Measurements from ENCODE around the gene LBH. TPM values are rescaled to one million over a fixed set of nuclear protein-coding genes. Genes with fewer than 3 reads are reported as not detected.

LBH gene
- total and polyA plus RNA-seq, 12 donors: 35.9 to 204 (median 149) TPM

GRCh38 chr2:30206461-30207430, 24.6 kb upstream of the LBH start:
- peaks cover 2 to 31% (median 13%) of the 10 kb centered on the region in 9 donors for H3K4me1 ChIP-seq
- no peak for TF ChIP-seq CTCF (IDR thresholded peaks at IDR 0.05)
- H3K27me3 ChIP-seq: no peaks in the 10 kb centered on the region
- 78 to 79% methylated on average over 9 of the region's 9 CpGs for WGBS, 2 donors
- intact Hi-C loops (cut with DNase I): loop anchor here in 7 of 10 donors (5.0 to 10.0 kb wide), 5 partner anchors 34 to 501 kb away; no protein-coding TSS in a partner anchor
- H3K9me3 ChIP-seq: no peaks in the 10 kb centered on the region
- no peak for DNase-seq
- ATAC-seq: no peak
- no peaks in the 10 kb centered on the region for H3K36me3 ChIP-seq
- no peak overlapping the region for H3K4me3 ChIP-seq
- H3K27ac ChIP-seq: no peak overlapping the region

- WGBS, 2 donors: 0% methylated on average over 2 of the region's 2 CpGs
- no peaks in the 10 kb centered on the region for H3K27me3 ChIP-seq
- intact Hi-C loops (cut with DNase I): loop anchor here in 9 of 10 donors (1.0 to 10.0 kb wide), 8 partner anchors 36 to 499 kb away; no protein-coding TSS in a partner anchor
- H3K4me3 ChIP-seq: no peak overlapping the region
- peaks cover 2 to 20% (median 8%) of the 10 kb centered on the region in 9 donors for H3K4me1 ChIP-seq
- ATAC-seq: peak; percentile 75 to 95 (median 92)
- peak; percentile 46 to 75 for DNase-seq
- H3K36me3 ChIP-seq: no peaks in the 10 kb centered on the region
- H3K9me3 ChIP-seq: no peaks in the 10 kb centered on the region
- TF ChIP-seq CTCF (IDR thresholded peaks at IDR 0.05): peak; percentile 83 to 95 (median 91)
- H3K27ac ChIP-seq: peak overlapping the region in 3 of 10 donors; percentile 4 to 45 (median 10)
These were observed 22.9 kb upstream of the LBH start for GRCh38 chr2:30208453-30208852.

GRCh38 chr2:30209227-30209626, 22.1 kb upstream of the LBH start:
- 80% methylated on average over 1 of the region's 2 CpGs; no CpG with 5 or more reads in 1 of the 2 donors for WGBS, 2 donors
- ATAC-seq: no peak
- Histone ChIP-seq H3K9me3 (no peaks in the 10 kb centered on the region), H3K4me1 (peaks cover 3 to 26% (median 8%) of the 10 kb centered on the region in 9 donors), H3K27ac (peak overlapping the region in 2 of 10 donors; percentile 4 to 45), H3K4me3 (no peak overlapping the region), H3K36me3 (no peaks in the 10 kb centered on the region), H3K27me3 (no peaks in the 10 kb centered on the region)
- TF ChIP-seq CTCF (IDR thresholded peaks at IDR 0.05): no peak
- intact Hi-C loops (cut with DNase I): loop anchor here in 7 of 10 donors (2.0 to 10.0 kb wide), 7 partner anchors 37 to 498 kb away; no protein-coding TSS in a partner anchor
- no peak for DNase-seq

- intact Hi-C loops (cut with DNase I): loop anchor here in 1 of 10 donors (10.0 kb wide), 1 partner anchor 261 kb away; no protein-coding TSS in a partner anchor
- peak overlapping the region in 6 of 10 donors; percentile 17 to 74 (median 58) for H3K27ac ChIP-seq
- no peaks in the 10 kb centered on the region for H3K27me3 ChIP-seq
- 82 to 84% methylated on average over 11 of the region's 11 CpGs for WGBS, 2 donors
- no peak overlapping the region for H3K4me3 ChIP-seq
- DNase-seq (no peak), ATAC-seq (no peak)
- no peaks in the 10 kb centered on the region for H3K9me3 ChIP-seq
- no peaks in the 10 kb centered on the region for H3K36me3 ChIP-seq
- H3K4me1 ChIP-seq: peaks cover 8 to 48% (median 27%) of the 10 kb centered on the region in 9 donors
- TF ChIP-seq CTCF (IDR thresholded peaks at IDR 0.05): no peak
These were observed 18.0 kb upstream of the LBH start for GRCh38 chr2:30213326-30213725.
